ENCODE measurements around the gene SLC22A23. TPM values are rescaled to one million over a fixed set of nuclear protein-coding genes. Genes with fewer than 3 reads are reported as not detected.

SLC22A23 gene
- total and polyA plus RNA-seq, 2 donors (not counting 1 experiment from before 2014, with no cell fraction given): 0.18 to 1.4 TPM

- H3K27me3 Mint-ChIP-seq: peaks cover 39% of the 10 kb centered on the region
- peaks cover 0 to 2% (median 0%) of the 10 kb centered on the region in 3 donors for H3K9me3 ChIP-seq (ENCODE audit: control extremely low read depth in 1 of 3, control insufficient read depth in 2 of 3, insufficient read depth in 1 of 3, low read length in 2 of 3)
- H4K20me1 ChIP-seq (ENCODE audit: control insufficient read depth, insufficient read depth, low read length, poor library complexity, severe bottlenecking): no peaks in the 10 kb centered on the region
- peaks cover 5% of the 10 kb centered on the region for H3K4me1 Mint-ChIP-seq
- no peak overlapping the region for H3K27ac Mint-ChIP-seq
- H3K27me3 ChIP-seq (replicated peaks in 1 of 4; ENCODE audit: control extremely low read depth in 1 of 4, control insufficient read depth in 3 of 4, insufficient read depth in 4 of 4, low read length in 3 of 4): peaks cover 0 to 60% (median 50%) of the 10 kb centered on the region in 4 experiments
- peaks cover 23 to 24% of the 10 kb centered on the region in 2 donors for H3K4me1 ChIP-seq (ENCODE audit: control insufficient read depth in 2 of 2, insufficient read depth in 2 of 2, low read length in 2 of 2)
- ChIA-PET POLR2A (interaction anchor here (0.6 kb wide), 1 partner anchor 21 kb away, joined by 4 read pairs; no protein-coding TSS in a partner anchor), CTCF (interaction anchor here (0.6 to 1.5 kb wide), 2 partner anchors 118 to 165 kb away, joined by 4 to 5 read pairs; no protein-coding TSS in a partner anchor)
- no peaks in the 10 kb centered on the region for H3K79me2 ChIP-seq (ENCODE audit: control insufficient read depth, insufficient read depth, low read length)
- no peaks in the 10 kb centered on the region for H3K9me3 Mint-ChIP-seq (ENCODE audit: insufficient read depth)
- peak overlapping the region in 2 of 5 experiments; percentile 41 to 51 for H3K4me3 ChIP-seq (ENCODE audit: control extremely low read depth in 1 of 5, extremely low read depth in 1 of 5, insufficient read depth in 1 of 5, low read depth in 2 of 5, low read length in 4 of 5)
- H2AFZ ChIP-seq (ENCODE audit: insufficient read depth, low read depth, low read length, poor library complexity, severe bottlenecking): no peak overlapping the region
- ATAC-seq (ENCODE audit: low read depth) (no peak), DNase-seq (peak; percentile 41)
- H3K4me2 ChIP-seq (replicated peaks; ENCODE audit: low read depth, low read length, poor library complexity, severe bottlenecking): peak overlapping the region; percentile 89
- intact Hi-C loops (cut with micrococcal nuclease): loop anchor here (5.0 to 10.0 kb wide), 3 partner anchors 292 to 700 kb away; no protein-coding TSS in a partner anchor
- 48% methylated on average over 11 of the region's 11 CpGs for WGBS (ENCODE audit: insufficient coverage)
- no peaks in the 10 kb centered on the region for H3K36me3 ChIP-seq (replicated peaks in 1 of 2; ENCODE audit: control extremely low read depth in 1 of 2, control insufficient read depth in 1 of 2, extremely low read depth in 1 of 2, insufficient read depth in 2 of 2, low read length in 1 of 2)
- H3K27ac ChIP-seq (ENCODE audit: low read length in 2 of 2): no peak overlapping the region
- TF ChIP-seq CTCF (IDR thresholded peaks at IDR 0.05) (no peak), EZH2 (IDR thresholded peaks at IDR 0.05; ENCODE audit: borderline replicate concordance, insufficient read depth, low read depth, low read length, poor library complexity, severe bottlenecking) (peak; percentile 12)
- no peak overlapping the region for H3K4me3 Mint-ChIP-seq
- H3K9ac ChIP-seq (ENCODE audit: low read length): peak overlapping the region; percentile 62
Measured at GRCh38 chr6:3455147-3455568, 1.7 kb downstream of the SLC22A23 start.

- H3K4me1 Mint-ChIP-seq: peaks cover 8% of the 10 kb centered on the region
- Histone ChIP-seq H3K9ac (ENCODE audit: low read length) (no peak overlapping the region), H3K4me3 (ENCODE audit: control extremely low read depth in 1 of 5, extremely low read depth in 1 of 5, insufficient read depth in 1 of 5, low read depth in 2 of 5, low read length in 4 of 5) (no peak overlapping the region), H3K9me3 (ENCODE audit: control extremely low read depth in 1 of 3, control insufficient read depth in 2 of 3, insufficient read depth in 1 of 3, low read length in 2 of 3) (peaks cover 0 to 2% (median 0%) of the 10 kb centered on the region in 3 donors), H2AFZ (ENCODE audit: insufficient read depth, low read depth, low read length, poor library complexity, severe bottlenecking) (no peak overlapping the region), H3K27ac (ENCODE audit: low read length in 2 of 2) (no peak overlapping the region), H3K4me2 (replicated peaks; ENCODE audit: low read depth, low read length, poor library complexity, severe bottlenecking) (no peak overlapping the region), H4K20me1 (ENCODE audit: control insufficient read depth, insufficient read depth, low read length, poor library complexity, severe bottlenecking) (no peaks in the 10 kb centered on the region), H3K27me3 (replicated peaks in 1 of 4; ENCODE audit: control extremely low read depth in 1 of 4, control insufficient read depth in 3 of 4, insufficient read depth in 4 of 4, low read length in 3 of 4) (peaks cover 0 to 58% (median 46%) of the 10 kb centered on the region in 4 experiments), H3K36me3 (replicated peaks in 1 of 2; ENCODE audit: control extremely low read depth in 1 of 2, control insufficient read depth in 1 of 2, extremely low read depth in 1 of 2, insufficient read depth in 2 of 2, low read length in 1 of 2) (no peaks in the 10 kb centered on the region), H3K79me2 (ENCODE audit: control insufficient read depth, insufficient read depth, low read length) (no peaks in the 10 kb centered on the region), H3K4me1 (ENCODE audit: control insufficient read depth in 2 of 2, insufficient read depth in 2 of 2, low read length in 2 of 2) (peaks cover 23 to 24% of the 10 kb centered on the region in 2 donors)
- H3K27ac Mint-ChIP-seq: no peak overlapping the region
- ChIA-PET POLR2A (interaction anchor here (0.6 kb wide), 1 partner anchor 20 kb away, joined by 4 read pairs; no protein-coding TSS in a partner anchor), CTCF (interaction anchor here (0.6 to 1.5 kb wide), 4 partner anchors 12 to 280 kb away, joined by 3 to 5 read pairs (median 4); no protein-coding TSS in a partner anchor)
- no peak overlapping the region for H3K4me3 Mint-ChIP-seq
- WGBS (ENCODE audit: insufficient coverage): 78% methylated on average over 2 of the region's 6 CpGs
- intact Hi-C loops (cut with micrococcal nuclease): loop anchor here (5.0 to 10.0 kb wide), 3 partner anchors 293 to 700 kb away; no protein-coding TSS in a partner anchor
- DNase-seq (no peak), ATAC-seq (ENCODE audit: low read depth) (no peak)
- no peak for TF ChIP-seq CTCF (IDR thresholded peaks at IDR 0.05)
- TF ChIP-seq EZH2 (IDR thresholded peaks at IDR 0.05; ENCODE audit: borderline replicate concordance, insufficient read depth, low read depth, low read length, poor library complexity, severe bottlenecking): no peak
- H3K9me3 Mint-ChIP-seq (ENCODE audit: insufficient read depth): no peaks in the 10 kb centered on the region
- H3K27me3 Mint-ChIP-seq: peaks cover 40% of the 10 kb centered on the region
Measured at GRCh38 chr6:3454273-3455010, 2.4 kb downstream of the SLC22A23 start.
